Measurements from ENCODE around the gene VPS25.

Gene VPS25

GRCh38 chr17:42798383-42799380, 25.4 kb downstream of the VPS25 start, which contains the start of the genes CNTD1 and COA3:
TSS of gene CNTD1 (plus strand) at chr17:42798861. CDS start at chr17:42799068, 207 bp downstream.
TSS of gene COA3 (minus strand) at chr17:42798704. CDS start at chr17:42798681, 23 bp downstream.
- Histone ChIP-seq H3K9me3 (ENCODE audit: insufficient read depth, low read depth, low read length) (no peaks in the 10 kb centered on the region), H3K27ac (ENCODE audit: low read length) (peak within 1 kb of the TSS; percentile 64), H3K36me3 (ENCODE audit: insufficient read depth, low read depth, low read length) (peaks cover 8% of the 10 kb centered on the region; the same call in 1 of the 2 replicates), H3K9ac (ENCODE audit: low read depth, low read length) (peak within 1 kb of the TSS; percentile 94), H3K27me3 (ENCODE audit: insufficient read depth, low read length) (peaks cover 18% of the 10 kb centered on the region), H3K4me1 (ENCODE audit: insufficient read depth, low read length) (peaks cover 5% of the 10 kb centered on the region; the same call in 1 of the 2 replicates), H3K4me3 (ENCODE audit: low read length) (peak within 1 kb of the TSS; percentile 100)

GRCh38 chr17:42803074-42803883, 30.0 kb downstream of the VPS25 start:
- Histone ChIP-seq H3K9me3 (ENCODE audit: insufficient read depth, low read depth, low read length) (no peaks in the 10 kb centered on the region), H3K27me3 (ENCODE audit: insufficient read depth, low read length) (peaks cover 18% of the 10 kb centered on the region), H3K9ac (ENCODE audit: low read depth, low read length) (no peak overlapping the region), H3K27ac (ENCODE audit: low read length) (no peak overlapping the region), H3K4me1 (ENCODE audit: insufficient read depth, low read length) (no peaks in the 10 kb centered on the region), H3K36me3 (ENCODE audit: insufficient read depth, low read depth, low read length) (no peaks in the 10 kb centered on the region), H3K4me3 (ENCODE audit: low read length) (no peak overlapping the region)

GRCh38 chr17:42804918-42805367, 31.7 kb downstream of the VPS25 start:
- Histone ChIP-seq H3K9ac (ENCODE audit: low read depth, low read length) (no peak overlapping the region), H3K4me3 (ENCODE audit: low read length) (no peak overlapping the region), H3K27ac (ENCODE audit: low read length) (no peak overlapping the region), H3K27me3 (ENCODE audit: insufficient read depth, low read length) (peaks cover 8% of the 10 kb centered on the region), H3K4me1 (ENCODE audit: insufficient read depth, low read length) (no peaks in the 10 kb centered on the region), H3K9me3 (ENCODE audit: insufficient read depth, low read depth, low read length) (no peaks in the 10 kb centered on the region), H3K36me3 (ENCODE audit: insufficient read depth, low read depth, low read length) (no peaks in the 10 kb centered on the region)

- Histone ChIP-seq H3K4me1 (ENCODE audit: insufficient read depth, low read length) (no peaks in the 10 kb centered on the region), H3K36me3 (ENCODE audit: insufficient read depth, low read depth, low read length) (peaks cover 13% of the 10 kb centered on the region), H3K27me3 (ENCODE audit: insufficient read depth, low read length) (no peaks in the 10 kb centered on the region; the same call in 1 of the 2 replicates), H3K27ac (ENCODE audit: low read length) (no peak overlapping the region), H3K9ac (ENCODE audit: low read depth, low read length) (no peak overlapping the region), H3K4me3 (ENCODE audit: low read length) (no peak overlapping the region), H3K9me3 (ENCODE audit: insufficient read depth, low read depth, low read length) (no peaks in the 10 kb centered on the region)
Measured at GRCh38 chr17:42806249-42806648, 33.0 kb downstream of the VPS25 start.

- Histone ChIP-seq H3K27ac (ENCODE audit: low read length) (no peak overlapping the region), H3K36me3 (ENCODE audit: insufficient read depth, low read depth, low read length) (peaks cover 29% of the 10 kb centered on the region), H3K9ac (ENCODE audit: low read depth, low read length) (no peak overlapping the region)
Measured at GRCh38 chr17:42809250-42809649, 36.0 kb downstream of the VPS25 start.

GRCh38 chr17:42814633-42815399, 41.6 kb downstream of the VPS25 start:
- Histone ChIP-seq H3K4me1 (ENCODE audit: insufficient read depth, low read length) (no peaks in the 10 kb centered on the region), H3K27me3 (ENCODE audit: insufficient read depth, low read length) (no peaks in the 10 kb centered on the region), H3K36me3 (ENCODE audit: insufficient read depth, low read depth, low read length) (peaks cover 82% of the 10 kb centered on the region), H3K4me3 (ENCODE audit: low read length) (no peak overlapping the region), H3K9me3 (ENCODE audit: insufficient read depth, low read depth, low read length) (no peaks in the 10 kb centered on the region), H3K27ac (ENCODE audit: low read length) (no peak overlapping the region), H3K9ac (ENCODE audit: low read depth, low read length) (no peak overlapping the region)

More at GRCh38 chr17:42809250-42809649, 36.0 kb downstream of the VPS25 start:
- Histone ChIP-seq H3K27me3 (ENCODE audit: insufficient read depth, low read length) (no peaks in the 10 kb centered on the region), H3K4me3 (ENCODE audit: low read length) (no peak overlapping the region), H3K9me3 (ENCODE audit: insufficient read depth, low read depth, low read length) (no peaks in the 10 kb centered on the region), H3K4me1 (ENCODE audit: insufficient read depth, low read length) (no peaks in the 10 kb centered on the region)

- H3K9ac ChIP-seq (ENCODE audit: low read depth, low read length), result no peak overlapping the region
- H3K27me3 ChIP-seq (ENCODE audit: insufficient read depth, low read length), result no peaks in the 10 kb centered on the region
- H3K27ac ChIP-seq (ENCODE audit: low read length), result no peak overlapping the region
- no peaks in the 10 kb centered on the region for H3K4me1 ChIP-seq (ENCODE audit: insufficient read depth, low read length)
- H3K9me3 ChIP-seq (ENCODE audit: insufficient read depth, low read depth, low read length), result no peaks in the 10 kb centered on the region
- peaks cover 78% of the 10 kb centered on the region for H3K36me3 ChIP-seq (ENCODE audit: insufficient read depth, low read depth, low read length)
- no peak overlapping the region for H3K4me3 ChIP-seq (ENCODE audit: low read length)
Measured at GRCh38 chr17:42817866-42818265, 44.6 kb downstream of the VPS25 start.

- Histone ChIP-seq H3K9ac (ENCODE audit: low read depth, low read length) (no peak overlapping the region), H3K4me3 (ENCODE audit: low read length) (no peak overlapping the region), H3K9me3 (ENCODE audit: insufficient read depth, low read depth, low read length) (no peaks in the 10 kb centered on the region), H3K27ac (ENCODE audit: low read length) (no peak overlapping the region), H3K4me1 (ENCODE audit: insufficient read depth, low read length) (no peaks in the 10 kb centered on the region), H3K27me3 (ENCODE audit: insufficient read depth, low read length) (no peaks in the 10 kb centered on the region), H3K36me3 (ENCODE audit: insufficient read depth, low read depth, low read length) (peaks cover 77% of the 10 kb centered on the region)
Measured at GRCh38 chr17:42818379-42818778, 45.1 kb downstream of the VPS25 start.

GRCh38 chr17:42819939-42820535, 46.8 kb downstream of the VPS25 start:
- Histone ChIP-seq H3K9me3 (ENCODE audit: insufficient read depth, low read depth, low read length) (no peaks in the 10 kb centered on the region), H3K9ac (ENCODE audit: low read depth, low read length) (no peak overlapping the region), H3K36me3 (ENCODE audit: insufficient read depth, low read depth, low read length) (peaks cover 61% of the 10 kb centered on the region), H3K4me3 (ENCODE audit: low read length) (no peak overlapping the region), H3K4me1 (ENCODE audit: insufficient read depth, low read length) (no peaks in the 10 kb centered on the region), H3K27ac (ENCODE audit: low read length) (no peak overlapping the region), H3K27me3 (ENCODE audit: insufficient read depth, low read length) (no peaks in the 10 kb centered on the region)

GRCh38 chr17:42821176-42821575, 47.9 kb downstream of the VPS25 start:
- no peak overlapping the region for H3K4me3 ChIP-seq (ENCODE audit: low read length)

More at GRCh38 chr17:42821176-42821575, 47.9 kb downstream of the VPS25 start:
- Histone ChIP-seq H3K9ac (ENCODE audit: low read depth, low read length) (no peak overlapping the region), H3K36me3 (ENCODE audit: insufficient read depth, low read depth, low read length) (peaks cover 50% of the 10 kb centered on the region), H3K9me3 (ENCODE audit: insufficient read depth, low read depth, low read length) (no peaks in the 10 kb centered on the region), H3K4me1 (ENCODE audit: insufficient read depth, low read length) (no peaks in the 10 kb centered on the region), H3K27ac (ENCODE audit: low read length) (no peak overlapping the region), H3K27me3 (ENCODE audit: insufficient read depth, low read length) (no peaks in the 10 kb centered on the region)

Measured in iPS-20b (cell line).